Measurements from ENCODE around the gene SLC35C1.

Gene SLC35C1

DNA sequence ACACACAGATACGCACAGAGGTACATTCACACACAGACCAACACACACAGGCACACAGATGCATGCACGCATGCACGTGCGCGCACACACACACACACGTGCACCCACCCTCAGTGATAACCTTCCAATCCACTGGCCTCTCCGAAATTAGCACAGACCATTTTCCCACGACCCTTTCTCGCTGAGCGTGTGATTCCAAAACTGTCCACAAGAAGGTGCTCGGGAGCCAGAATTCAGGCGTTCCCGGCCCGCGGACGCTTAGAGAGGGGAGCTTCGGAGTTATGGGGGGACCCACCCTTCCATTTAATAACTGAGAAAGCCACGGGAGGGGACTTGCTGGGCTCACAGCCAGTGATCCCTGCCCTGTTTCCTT is 33.8 kb upstream of the SLC35C1 start:
- Histone ChIP-seq H3K4me2 (ENCODE audit: low read length) (peak overlapping the region; percentile 74), H3K4me3 (ENCODE audit: low read length) (peak overlapping the region; percentile 63), H3K27ac (ENCODE audit: low read depth, low read length) (no peak overlapping the region), H3K79me2 (ENCODE audit: control insufficient read depth, low read length) (no peaks in the 10 kb centered on the region), H3F3A (ENCODE audit: control insufficient read depth, insufficient read depth) (no peaks in the 10 kb centered on the region), H3K4me1 (ENCODE audit: control insufficient read depth, low read length) (peaks cover 18% of the 10 kb centered on the region), H3K9me3 (ENCODE audit: control insufficient read depth, insufficient read depth, low read length) (no peaks in the 10 kb centered on the region), H4K20me1 (ENCODE audit: control insufficient read depth, insufficient read depth, low read depth, low read length) (no peaks in the 10 kb centered on the region), H3K27me3 (ENCODE audit: control insufficient read depth, low read length) (peaks cover 22% of the 10 kb centered on the region), H3K9me2 (replicated peaks; ENCODE audit: control insufficient read depth, low read length) (no peaks in the 10 kb centered on the region), H3K36me3 (ENCODE audit: control insufficient read depth, low read length) (no peaks in the 10 kb centered on the region)
- TF ChIP-seq, protein P1, sequence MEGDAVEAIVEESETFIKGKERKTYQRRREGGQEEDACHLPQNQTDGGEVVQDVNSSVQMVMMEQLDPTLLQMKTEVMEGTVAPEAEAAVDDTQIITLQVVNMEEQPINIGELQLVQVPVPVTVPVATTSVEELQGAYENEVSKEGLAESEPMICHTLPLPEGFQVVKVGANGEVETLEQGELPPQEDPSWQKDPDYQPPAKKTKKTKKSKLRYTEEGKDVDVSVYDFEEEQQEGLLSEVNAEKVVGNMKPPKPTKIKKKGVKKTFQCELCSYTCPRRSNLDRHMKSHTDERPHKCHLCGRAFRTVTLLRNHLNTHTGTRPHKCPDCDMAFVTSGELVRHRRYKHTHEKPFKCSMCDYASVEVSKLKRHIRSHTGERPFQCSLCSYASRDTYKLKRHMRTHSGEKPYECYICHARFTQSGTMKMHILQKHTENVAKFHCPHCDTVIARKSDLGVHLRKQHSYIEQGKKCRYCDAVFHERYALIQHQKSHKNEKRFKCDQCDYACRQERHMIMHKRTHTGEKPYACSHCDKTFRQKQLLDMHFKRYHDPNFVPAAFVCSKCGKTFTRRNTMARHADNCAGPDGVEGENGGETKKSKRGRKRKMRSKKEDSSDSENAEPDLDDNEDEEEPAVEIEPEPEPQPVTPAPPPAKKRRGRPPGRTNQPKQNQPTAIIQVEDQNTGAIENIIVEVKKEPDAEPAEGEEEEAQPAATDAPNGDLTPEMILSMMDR (IDR thresholded peaks at IDR 0.05; ENCODE audit: low read depth, low read length, poor library complexity, severe bottlenecking), result peak; percentile 80
- 0 out of 2 replicates have a peak, but pooled peaks have one; percentile 29 for TF ChIP-seq EZH2phosphoT487 (IDR thresholded peaks at IDR 0.05; ENCODE audit: borderline replicate concordance, low read length)

DNA sequence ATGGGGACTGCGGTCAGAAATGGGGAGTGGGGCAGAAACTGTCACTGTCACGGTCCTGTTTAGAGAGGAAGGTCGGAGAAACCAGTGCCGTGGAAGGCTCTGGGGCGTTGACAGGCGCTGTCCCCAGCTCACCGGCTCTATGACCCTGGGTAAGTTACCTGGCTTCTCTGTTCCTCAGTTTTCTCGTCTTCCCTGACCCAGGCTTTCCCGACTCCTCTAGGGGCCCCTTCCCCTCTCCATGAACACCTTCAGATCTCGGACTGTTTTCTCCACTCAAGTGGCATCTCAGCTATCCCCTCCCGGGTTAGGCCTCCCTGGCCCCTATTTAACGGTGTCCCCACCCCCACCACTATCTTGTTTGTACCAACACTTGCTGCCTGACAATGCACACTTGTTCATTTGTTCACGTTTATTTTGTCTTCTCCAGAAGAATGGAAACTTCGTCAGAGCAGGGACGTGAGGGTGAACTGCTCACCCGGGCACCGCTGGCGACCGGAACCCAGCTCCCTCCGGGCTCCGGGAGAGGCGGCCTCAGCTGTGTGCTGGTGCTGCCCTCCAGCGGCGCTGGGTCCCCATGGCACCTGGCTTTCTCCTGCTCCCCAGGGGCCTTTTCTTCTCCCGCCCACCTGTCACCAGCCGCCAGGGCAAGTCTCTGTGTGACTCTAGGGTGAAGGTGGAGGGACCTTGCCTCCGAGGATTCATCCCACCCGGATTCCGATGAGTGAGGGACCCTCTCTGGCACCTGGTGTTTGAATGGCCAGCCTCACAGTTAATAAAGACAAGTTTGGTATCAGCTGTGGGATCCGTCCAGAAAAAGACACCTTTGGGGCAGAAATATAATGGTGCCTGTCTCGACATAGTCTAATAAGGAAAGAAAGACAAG is 33.1 kb upstream of the SLC35C1 start:
- Histone ChIP-seq H3K4me2 (ENCODE audit: low read length) (peak overlapping the region; percentile 74), H3K4me3 (ENCODE audit: low read length) (peak overlapping the region; percentile 63), H3K4me1 (ENCODE audit: control insufficient read depth, low read length) (peaks cover 18% of the 10 kb centered on the region), H3K27ac (ENCODE audit: low read depth, low read length) (no peak overlapping the region), H3K9me2 (replicated peaks; ENCODE audit: control insufficient read depth, low read length) (no peaks in the 10 kb centered on the region), H3K27me3 (ENCODE audit: control insufficient read depth, low read length) (peaks cover 17% of the 10 kb centered on the region), H3K79me2 (ENCODE audit: control insufficient read depth, low read length) (no peaks in the 10 kb centered on the region), H3K9me3 (ENCODE audit: control insufficient read depth, insufficient read depth, low read length) (no peaks in the 10 kb centered on the region), H3K36me3 (ENCODE audit: control insufficient read depth, low read length) (no peaks in the 10 kb centered on the region), H4K20me1 (ENCODE audit: control insufficient read depth, insufficient read depth, low read depth, low read length) (no peaks in the 10 kb centered on the region), H3F3A (ENCODE audit: control insufficient read depth, insufficient read depth) (no peaks in the 10 kb centered on the region)
- TF ChIP-seq EZH2phosphoT487 (IDR thresholded peaks at IDR 0.05; ENCODE audit: borderline replicate concordance, low read length), result peak; percentile 11; the same call in 1 of the 2 replicates
- TF ChIP-seq, protein P1 (IDR thresholded peaks at IDR 0.05; ENCODE audit: low read depth, low read length, poor library complexity, severe bottlenecking), result peak; percentile 90

- Histone ChIP-seq H3K27ac (ENCODE audit: low read depth, low read length) (no peak overlapping the region), H3K79me2 (ENCODE audit: control insufficient read depth, low read length) (no peaks in the 10 kb centered on the region), H3K36me3 (ENCODE audit: control insufficient read depth, low read length) (no peaks in the 10 kb centered on the region), H3K27me3 (ENCODE audit: control insufficient read depth, low read length) (peaks cover 15% of the 10 kb centered on the region), H3K9me3 (ENCODE audit: control insufficient read depth, insufficient read depth, low read length) (no peaks in the 10 kb centered on the region), H3K4me1 (ENCODE audit: control insufficient read depth, low read length) (peaks cover 18% of the 10 kb centered on the region), H3K9me2 (replicated peaks; ENCODE audit: control insufficient read depth, low read length) (no peaks in the 10 kb centered on the region), H4K20me1 (ENCODE audit: control insufficient read depth, insufficient read depth, low read depth, low read length) (no peaks in the 10 kb centered on the region), H3F3A (ENCODE audit: control insufficient read depth, insufficient read depth) (no peaks in the 10 kb centered on the region), H3K4me3 (ENCODE audit: low read length) (peak overlapping the region; percentile 63), H3K4me2 (ENCODE audit: low read length) (peak overlapping the region; percentile 74)
- TF ChIP-seq EZH2phosphoT487 (IDR thresholded peaks at IDR 0.05; ENCODE audit: borderline replicate concordance, low read length), result no peak
- TF ChIP-seq, protein P1 (IDR thresholded peaks at IDR 0.05; ENCODE audit: low read depth, low read length, poor library complexity, severe bottlenecking), result no peak
These were observed 32.5 kb upstream of the SLC35C1 start for GRCh38 chr11:45772449-45772774.

Data from DOHH2 (cell line).